GM12874 (cell line): ENCODE measurements around the gene EEPD1.

Experiments used
- CTCF ChIP-seq: IDR thresholded peaks from 2 replicates; pipeline ENCODE4 v1.5.1; 2011; ENCODE audit warnings: low read depth, mild to moderate bottlenecking, control low read depth, low read length, moderate library complexity; ENCODE audit not compliant: insufficient read depth

Gene EEPD1

GRCh38 chr7:36303202-36304098 lies 150.4 kb downstream of the EEPD1 start:
- TF ChIP-seq CTCF = no peak

GRCh38 chr7:36304099-36304425 lies 151.0 kb downstream of the EEPD1 start:
- no peak for TF ChIP-seq CTCF

- no peak for TF ChIP-seq CTCF
Observed at GRCh38 chr7:36305226-36305625, 152.2 kb downstream of the EEPD1 start.

GRCh38 chr7:36305648-36306047 lies 152.6 kb downstream of the EEPD1 start:
- no peak for TF ChIP-seq CTCF

GRCh38 chr7:36306222-36306621 lies 153.2 kb downstream of the EEPD1 start:
- TF ChIP-seq CTCF = no peak

GRCh38 chr7:36306722-36307121 lies 153.7 kb downstream of the EEPD1 start:
- no peak for TF ChIP-seq CTCF

GRCh38 chr7:36308031-36308430 lies 155.0 kb downstream of the EEPD1 start:
- no peak for TF ChIP-seq CTCF
